ENCODE measurements around the gene VPS11. TPM values are rescaled to one million over a fixed set of nuclear protein-coding genes. Genes with fewer than 3 reads are reported as not detected.
"Not testable (repeated sequence)": the region's sequence is repeated elsewhere in the genome, so short reads cannot be mapped to it uniquely, and the experiment has no call there.

VPS11 gene
- polyA plus RNA-seq, 2 of the 4 experiments (the other 2 are of a cell fraction), result 4.6 to 12.0 TPM

GRCh38 chr11:119055901-119056300, 11.7 kb upstream of the VPS11 start:
- H3K4me1 ChIP-seq, result peaks cover 11% of the 10 kb centered on the region; the same call in 2 of the 3 replicates
- peak; percentile 57 to 63 for DNase-seq (ENCODE audit: low read depth in 1 of 2, low spot score in 1 of 2)
- H3K9me3 ChIP-seq, result no peaks in the 10 kb centered on the region
- peak overlapping the region; percentile 82 for H3K4me3 ChIP-seq
- whole genome bisulfite sequencing (ENCODE audit: missing lambda C conversion rate), result 38% methylated on average over 6 of the region's 6 CpGs
- peak overlapping the region; percentile 95 for H3K4me2 ChIP-seq
- no peak for FAIRE-seq
- peak overlapping the region; percentile 90 to 95 for H3K27ac ChIP-seq
- CTCF ChIA-PET, result interaction anchor here (0.6 to 2.6 kb wide), 12 partner anchors 8 to 366 kb away, joined by 3 to 8 read pairs (median 4); partner anchors contain the start of genes CENATAC and VPS11
- peak; percentile 22; the same call in 2 of the 3 replicates for TF ChIP-seq CTCF (IDR thresholded peaks at IDR 0.05)
- TF ChIP-seq RAD21 (conservative IDR thresholded peaks at IDR 0.05 in 1 of 2, IDR thresholded peaks at IDR 0.05 in 1 of 2), result peak in 1 of 2 experiments; percentile 26; a peak in 1 of 5 replicates
- no peak for TF ChIP-seq MAX (IDR thresholded peaks at IDR 0.05)
- peak; percentile 41 to 65; a peak in 4 of 6 replicates for ATAC-seq
- POLR2A ChIA-PET, result interaction anchor here (0.9 to 1.9 kb wide), 4 partner anchors 9 to 39 kb away, joined by 5 to 9 read pairs (median 6); partner anchors contain the start of gene VPS11

GRCh38 chr11:119056421-119056999, 11.1 kb upstream of the VPS11 start:
- peak; percentile 41 to 59 for ATAC-seq
- H3K4me2 ChIP-seq, result peak overlapping the region; percentile 95
- peak overlapping the region; percentile 82 for H3K4me3 ChIP-seq
- no peaks in the 10 kb centered on the region for H3K9me3 ChIP-seq
- POLR2A ChIA-PET, result interaction anchor here (0.6 to 1.9 kb wide), 7 partner anchors 9 to 46 kb away, joined by 3 to 9 read pairs (median 4); partner anchors contain the start of genes DPAGT1 and VPS11
- TF ChIP-seq FOXS1 (CRISPR knock-in tag; IDR thresholded peaks at IDR 0.05), result no peak
- no peak for TF ChIP-seq BCL3 (IDR thresholded peaks at IDR 0.05)
- TF ChIP-seq PHF8 (IDR thresholded peaks at IDR 0.05; ENCODE audit: borderline replicate concordance, low read depth), result peak; percentile 80
- CTCF ChIA-PET, result interaction anchor here (0.9 to 2.6 kb wide), 10 partner anchors 9 to 367 kb away, joined by 3 to 8 read pairs (median 4); partner anchors contain the start of genes CENATAC and VPS11
- 0% methylated on average over 9 of the region's 48 CpGs for WGBS (ENCODE audit: missing lambda C conversion rate)
- FAIRE-seq, result no peak
- H3K4me1 ChIP-seq, result peaks cover 11% of the 10 kb centered on the region; the same call in 2 of the 3 replicates
- H3K27ac ChIP-seq, result peak overlapping the region; percentile 90 to 95
- DNase-seq (ENCODE audit: low read depth in 1 of 2, low spot score in 1 of 2), result peak in 1 of 2 experiments; percentile 13

GRCh38 chr11:119057000-119057769, 10.4 kb upstream of the VPS11 start, which contains the start of gene HYOU1:
HYOU1 (minus strand) TSS chr11:119057205; CDS start chr11:119056160, 1,045 bp downstream.
- ChIA-PET POLR2A (interaction anchor here (0.6 to 1.9 kb wide), 8 partner anchors 10 to 45 kb away, joined by 3 to 9 read pairs (median 4); partner anchors contain the start of genes DPAGT1 and VPS11), CTCF (interaction anchor here (0.9 to 2.6 kb wide), 10 partner anchors 9 to 265 kb away, joined by 3 to 8 read pairs (median 4); partner anchors contain the start of genes CENATAC, HMBS and VPS11)
- Histone ChIP-seq H3K4me2 (peak within 1 kb of the TSS; percentile 95), H3K9me3 (no peaks in the 10 kb centered on the region), H3K4me3 (peak within 1 kb of the TSS; percentile 82), H3K4me1 (peaks cover 11% of the 10 kb centered on the region; the same call in 2 of the 3 replicates), H3K27ac (peak within 1 kb of the TSS; percentile 90 to 95)
- FAIRE-seq (no peak), DNase-seq (ENCODE audit: low read depth in 1 of 2, low spot score in 1 of 2) (peak; percentile 87 to 94), ATAC-seq (peak; percentile 95 to 97)
- WGBS (ENCODE audit: missing lambda C conversion rate), result 0% methylated on average over 16 of the region's 79 CpGs
- TF ChIP-seq JUN (IDR thresholded peaks at IDR 0.05) (peak; percentile 36 to 65; a peak in 2 of 5 replicates), POLR2A (IDR thresholded peaks at IDR 0.05; ENCODE audit: low read length) (peak; percentile 71), KDM1A (IDR thresholded peaks at IDR 0.05; ENCODE audit: low read depth) (no peak), USF2 (IDR thresholded peaks at IDR 0.05) (0 out of 2 replicates have a peak, but pooled peaks have one; percentile 15), E2F6 (IDR thresholded peaks at IDR 0.05; ENCODE audit: borderline replicate concordance, low read depth) (0 out of 2 replicates have a peak, but pooled peaks have one; percentile 38), MAX (IDR thresholded peaks at IDR 0.05) (peak; percentile 51; the same call in 1 of the 2 replicates), CBX2 (IDR thresholded peaks at IDR 0.05; ENCODE audit: borderline replicate concordance, low read depth) (no peak), BCL3 (IDR thresholded peaks at IDR 0.05) (peak; percentile 66; the same call in 2 of the 3 replicates), PHF8 (IDR thresholded peaks at IDR 0.05; ENCODE audit: borderline replicate concordance, low read depth) (peak; percentile 47), RFX5 (IDR thresholded peaks at IDR 0.05) (peak; percentile 68; the same call in 1 of the 2 replicates), HEYL (CRISPR knock-in tag; IDR thresholded peaks at IDR 0.05) (no peak)

- H3K9me3 ChIP-seq; DNase-seq (ENCODE audit: low read depth in 1 of 2, low spot score in 1 of 2); ATAC-seq; POLR2A ChIA-PET; H3K4me3 ChIP-seq; H3K4me2 ChIP-seq; FAIRE-seq; CTCF ChIA-PET; H3K27ac ChIP-seq: not testable (repeated sequence)
- peaks cover 18% of the 10 kb centered on the region for H3K4me1 ChIP-seq
- WGBS (ENCODE audit: missing lambda C conversion rate), result 70% methylated on average over 3 of the region's 35 CpGs
These were observed 8.5 kb upstream of the VPS11 start for GRCh38 chr11:119059128-119059527.
